ENCODE results near the gene VSIG10.

Gene VSIG10

GRCh38 chr12:118016424-118017264 lies 87.2 kb downstream of the VSIG10 start, which contains the start of gene RFC5:
RFC5 (plus strand) TSS chr12:118016703; CDS start chr12:118016828, 125 bp downstream.
- H3K27ac ChIP-seq (ENCODE audit: low read length): no peak within 1 kb of the TSS
- DNase-seq (ENCODE audit: low read depth, low spot score): peak; percentile 96
- H3K36me3 ChIP-seq (ENCODE audit: control insufficient read depth, insufficient read depth, low read length): peaks cover 7% of the 10 kb centered on the region; the same call in 1 of the 2 replicates
- H3K4me1 ChIP-seq (ENCODE audit: control insufficient read depth, insufficient read depth, low read length): no peaks in the 10 kb centered on the region
- no peaks in the 10 kb centered on the region for H3K9me3 ChIP-seq (ENCODE audit: control insufficient read depth, insufficient read depth, low read length)
- peak within 1 kb of the TSS; percentile 91 for H3K4me3 ChIP-seq (ENCODE audit: low read length)
- no CpG with 5 or more reads among the region's 61 CpGs for WGBS (ENCODE audit: insufficient coverage, insufficient read length)
- no peaks in the 10 kb centered on the region for H3K27me3 ChIP-seq (ENCODE audit: control insufficient read depth, insufficient read depth, low read length)

- Histone ChIP-seq H3K4me1 (ENCODE audit: control insufficient read depth, insufficient read depth, low read length) (no peaks in the 10 kb centered on the region), H3K27ac (ENCODE audit: low read length) (no peak overlapping the region), H3K9me3 (ENCODE audit: control insufficient read depth, insufficient read depth, low read length) (no peaks in the 10 kb centered on the region), H3K36me3 (ENCODE audit: control insufficient read depth, insufficient read depth, low read length) (peaks cover 7% of the 10 kb centered on the region; the same call in 1 of the 2 replicates), H3K27me3 (ENCODE audit: control insufficient read depth, insufficient read depth, low read length) (no peaks in the 10 kb centered on the region), H3K4me3 (ENCODE audit: low read length) (no peak overlapping the region)
- DNase-seq (ENCODE audit: low read depth, low spot score): no peak
- WGBS (ENCODE audit: insufficient coverage, insufficient read length): no CpG with 5 or more reads among the region's 9 CpGs
Measured at GRCh38 chr12:118015944-118016343, 87.9 kb downstream of the VSIG10 start.

- no CpG with 5 or more reads among the region's 2 CpGs for WGBS (ENCODE audit: insufficient coverage, insufficient read length)
Measured at GRCh38 chr12:118015306-118015705, 88.5 kb downstream of the VSIG10 start.

More at GRCh38 chr12:118015306-118015705, 88.5 kb downstream of the VSIG10 start:
- no peaks in the 10 kb centered on the region for H3K27me3 ChIP-seq (ENCODE audit: control insufficient read depth, insufficient read depth, low read length)
- H3K4me3 ChIP-seq (ENCODE audit: low read length): no peak overlapping the region
- no peaks in the 10 kb centered on the region for H3K4me1 ChIP-seq (ENCODE audit: control insufficient read depth, insufficient read depth, low read length)
- H3K9me3 ChIP-seq (ENCODE audit: control insufficient read depth, insufficient read depth, low read length): no peaks in the 10 kb centered on the region
- H3K27ac ChIP-seq (ENCODE audit: low read length): no peak overlapping the region
- DNase-seq (ENCODE audit: low read depth, low spot score): no peak
- peaks cover 7% of the 10 kb centered on the region; the same call in 1 of the 2 replicates for H3K36me3 ChIP-seq (ENCODE audit: control insufficient read depth, insufficient read depth, low read length)

All from iPS DF 6.9 (cell line).